GM20000 (cell line): Measurements from ENCODE around the gene DCLK2.

Experiments used
- DNase-seq: peaks from one replicate; pipeline ENCODE4 v3.0.0; 2012; ENCODE audit warnings: low spot score
- TF ChIP-seq, protein P1 (sequence below): IDR thresholded peaks from 2 replicates; pipeline ENCODE4 v1.5.1; 2012; ENCODE audit warnings: mild to moderate bottlenecking, control low read depth; ENCODE audit errors: extremely low read depth, missing control alignments

DCLK2 gene

DNA sequence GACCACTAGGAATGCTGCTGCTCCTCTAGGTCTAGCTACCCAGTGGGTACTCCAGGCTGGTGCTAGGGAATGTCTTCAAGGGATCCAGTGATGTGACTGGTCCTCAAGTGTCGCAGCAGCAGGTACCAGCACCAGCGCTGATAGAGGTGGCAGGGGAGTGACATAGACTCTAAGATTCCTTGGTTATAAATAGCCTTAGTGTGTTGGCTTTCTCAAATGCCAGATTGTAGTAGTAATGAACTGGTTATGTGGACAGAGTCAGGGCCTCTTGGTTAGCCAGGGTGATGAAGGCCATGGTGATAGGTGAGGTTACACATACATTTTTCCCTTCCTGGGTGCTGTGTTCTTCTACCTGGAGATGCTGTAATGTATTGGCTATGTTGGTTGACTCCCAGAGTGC lies 38.3 kb downstream of the DCLK2 start:
- no peak for DNase-seq
- TF ChIP-seq, protein P1, sequence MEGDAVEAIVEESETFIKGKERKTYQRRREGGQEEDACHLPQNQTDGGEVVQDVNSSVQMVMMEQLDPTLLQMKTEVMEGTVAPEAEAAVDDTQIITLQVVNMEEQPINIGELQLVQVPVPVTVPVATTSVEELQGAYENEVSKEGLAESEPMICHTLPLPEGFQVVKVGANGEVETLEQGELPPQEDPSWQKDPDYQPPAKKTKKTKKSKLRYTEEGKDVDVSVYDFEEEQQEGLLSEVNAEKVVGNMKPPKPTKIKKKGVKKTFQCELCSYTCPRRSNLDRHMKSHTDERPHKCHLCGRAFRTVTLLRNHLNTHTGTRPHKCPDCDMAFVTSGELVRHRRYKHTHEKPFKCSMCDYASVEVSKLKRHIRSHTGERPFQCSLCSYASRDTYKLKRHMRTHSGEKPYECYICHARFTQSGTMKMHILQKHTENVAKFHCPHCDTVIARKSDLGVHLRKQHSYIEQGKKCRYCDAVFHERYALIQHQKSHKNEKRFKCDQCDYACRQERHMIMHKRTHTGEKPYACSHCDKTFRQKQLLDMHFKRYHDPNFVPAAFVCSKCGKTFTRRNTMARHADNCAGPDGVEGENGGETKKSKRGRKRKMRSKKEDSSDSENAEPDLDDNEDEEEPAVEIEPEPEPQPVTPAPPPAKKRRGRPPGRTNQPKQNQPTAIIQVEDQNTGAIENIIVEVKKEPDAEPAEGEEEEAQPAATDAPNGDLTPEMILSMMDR = no peak

GRCh38 chr4:150117094-150117493 lies 38.8 kb downstream of the DCLK2 start:
- TF ChIP-seq, protein P1 = no peak
- no peak for DNase-seq

GRCh38 chr4:150117629-150118028 lies 39.4 kb downstream of the DCLK2 start:
- TF ChIP-seq, protein P1 = no peak

GRCh38 chr4:150119492-150119891 lies 41.2 kb downstream of the DCLK2 start:
- no peak for DNase-seq
- TF ChIP-seq, protein P1 = no peak

More at GRCh38 chr4:150117629-150118028, 39.4 kb downstream of the DCLK2 start:
- no peak for DNase-seq

DNA sequence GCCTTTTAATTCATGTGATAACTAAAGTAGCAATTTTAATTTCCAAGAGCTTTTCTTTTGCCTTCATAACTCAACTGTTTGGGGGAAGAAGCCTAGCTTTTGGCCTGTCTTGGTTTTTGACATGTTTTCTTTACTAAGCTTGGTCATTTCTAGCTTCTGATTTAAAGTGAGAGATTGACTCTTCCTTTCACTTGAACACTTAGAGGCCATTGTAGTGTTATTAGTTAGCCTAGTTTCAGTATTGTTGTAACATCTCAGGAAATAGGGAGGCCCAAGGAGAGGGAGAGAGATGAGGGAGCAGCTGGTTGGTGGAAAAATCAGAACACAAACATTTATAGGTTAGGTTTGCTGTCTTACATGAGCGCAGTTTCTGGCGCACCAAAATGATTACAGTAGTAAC lies 44.8 kb downstream of the DCLK2 start:
- TF ChIP-seq, protein P1 = no peak
- no peak for DNase-seq

- TF ChIP-seq, protein P1 = no peak
- no peak for DNase-seq
Observed at GRCh38 chr4:150123796-150124677, 45.8 kb downstream of the DCLK2 start.

GRCh38 chr4:150126201-150126863 lies 48.1 kb downstream of the DCLK2 start:
- DNase-seq = peak; percentile 36
- TF ChIP-seq, protein P1 = no peak
